Thyroid gland (tissue), 4 donors: ENCODE results near the gene FCN3.

Source experiments
- POLR2A ChIP-seq, 2 donors: fragments of 450-650 bp; IDR thresholded peaks; one replicate each; pipeline ENCODE4 v1.6.1; 2017; ENCODE audit warnings: antibody characterized with exemption in 2 of 2, mild to moderate bottlenecking in 2 of 2, moderate library complexity in 1 of 2
- TF ChIP-seq, protein P1 (sequence below), 6 experiments: fragments of 200-600 bp in 3 of 6; fragments of 450-650 bp in 3 of 6; sonication (generic) in 3 of 6; IDR thresholded peaks; one replicate each; pipeline ENCODE4 v1.5.1; 2016 to 2019; ENCODE audit warnings: antibody characterized with exemption in 6 of 6, mild to moderate bottlenecking in 2 of 6, inconsistent platforms in 1 of 6, moderate library complexity in 1 of 6

DNA sequence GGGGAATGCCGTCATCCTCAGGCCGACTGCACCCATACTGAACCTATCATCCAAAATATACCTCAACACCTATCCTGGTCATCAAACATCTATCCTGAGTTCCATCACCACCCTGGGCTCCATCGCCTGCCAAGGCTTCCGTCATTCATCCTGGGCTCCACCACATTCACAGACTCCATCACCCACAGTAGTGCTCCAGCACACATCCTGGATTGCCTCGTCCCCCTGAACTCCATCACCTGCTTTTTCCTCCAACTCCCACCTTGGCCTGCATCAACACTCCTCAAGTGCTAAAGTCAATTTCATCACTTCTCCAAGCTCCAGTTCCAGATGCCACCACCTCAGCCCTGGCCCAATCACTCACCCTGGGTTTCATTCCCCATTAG, 15.7 kb downstream of the FCN3 start:
- TF ChIP-seq POLR2A (IDR thresholded peaks at IDR 0.05), result no peak
- TF ChIP-seq, protein P1, sequence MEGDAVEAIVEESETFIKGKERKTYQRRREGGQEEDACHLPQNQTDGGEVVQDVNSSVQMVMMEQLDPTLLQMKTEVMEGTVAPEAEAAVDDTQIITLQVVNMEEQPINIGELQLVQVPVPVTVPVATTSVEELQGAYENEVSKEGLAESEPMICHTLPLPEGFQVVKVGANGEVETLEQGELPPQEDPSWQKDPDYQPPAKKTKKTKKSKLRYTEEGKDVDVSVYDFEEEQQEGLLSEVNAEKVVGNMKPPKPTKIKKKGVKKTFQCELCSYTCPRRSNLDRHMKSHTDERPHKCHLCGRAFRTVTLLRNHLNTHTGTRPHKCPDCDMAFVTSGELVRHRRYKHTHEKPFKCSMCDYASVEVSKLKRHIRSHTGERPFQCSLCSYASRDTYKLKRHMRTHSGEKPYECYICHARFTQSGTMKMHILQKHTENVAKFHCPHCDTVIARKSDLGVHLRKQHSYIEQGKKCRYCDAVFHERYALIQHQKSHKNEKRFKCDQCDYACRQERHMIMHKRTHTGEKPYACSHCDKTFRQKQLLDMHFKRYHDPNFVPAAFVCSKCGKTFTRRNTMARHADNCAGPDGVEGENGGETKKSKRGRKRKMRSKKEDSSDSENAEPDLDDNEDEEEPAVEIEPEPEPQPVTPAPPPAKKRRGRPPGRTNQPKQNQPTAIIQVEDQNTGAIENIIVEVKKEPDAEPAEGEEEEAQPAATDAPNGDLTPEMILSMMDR (IDR thresholded peaks at IDR 0.05), result no peak
